Liver (tissue), 9 donors: ENCODE measurements around the gene CARD9. TPM values are rescaled to one million over a fixed set of nuclear protein-coding genes. Genes with fewer than 3 reads are reported as not detected.

Experiments
- DNase-seq: peaks from one replicate; pipeline ENCODE4 v3.0.0-alpha.2; 2017; ENCODE audit warnings: low spot score
- H3K27ac ChIP-seq, 2 donors: one replicate each; pipeline ENCODE4 v1.7.0; 2013; ENCODE audit warnings: inconsistent platforms in 2 of 2, low read length in 2 of 2, control low read depth in 1 of 2, low read depth in 1 of 2, mild to moderate bottlenecking in 1 of 2
- H3K27me3 ChIP-seq, 4 donors: one replicate each; pipeline versions ENCODE4 v1.6.1 to v1.7.0; 2013; ENCODE audit warnings: low read length in 3 of 4, inconsistent platforms in 1 of 4, mild to moderate bottlenecking in 1 of 4, moderate library complexity in 1 of 4; ENCODE audit not compliant: control insufficient read depth in 4 of 4, insufficient read depth in 4 of 4
- H3K36me3 ChIP-seq, 4 donors: one replicate each; pipeline versions ENCODE4 v1.6.1 to v1.7.0; 2013; ENCODE audit warnings: low read length in 3 of 4, mild to moderate bottlenecking in 3 of 4, low read depth in 1 of 4, moderate library complexity in 1 of 4; ENCODE audit not compliant: control insufficient read depth in 4 of 4, insufficient read depth in 3 of 4
- H3K4me1 ChIP-seq, 4 donors: one replicate each; pipeline versions ENCODE4 v1.6.1 to v1.7.0; 2013; ENCODE audit warnings: low read length in 3 of 4, mild to moderate bottlenecking in 3 of 4, moderate library complexity in 1 of 4; ENCODE audit not compliant: control insufficient read depth in 4 of 4, insufficient read depth in 4 of 4
- H3K4me3 ChIP-seq, 3 donors: one replicate each; pipeline versions ENCODE4 v1.6.1 to v1.7.0; 2013; ENCODE audit warnings: low read length in 3 of 3, control low read depth in 1 of 3, low read depth in 1 of 3, mild to moderate bottlenecking in 1 of 3
- H3K9ac ChIP-seq, 2 donors: one replicate each; pipeline ENCODE4 v1.7.0; 2013; ENCODE audit warnings: low read length in 2 of 2, mild to moderate bottlenecking in 2 of 2, moderate library complexity in 2 of 2, control low read depth in 1 of 2, low read depth in 1 of 2
- H3K9me3 ChIP-seq, 4 donors: one replicate each; pipeline versions ENCODE4 v1.6.1 to v1.7.0; 2013; ENCODE audit warnings: low read length in 3 of 4; ENCODE audit not compliant: control insufficient read depth in 4 of 4
- FOXA2 ChIP-seq: IDR thresholded peaks from 2 replicates; pipeline ENCODE4 v1.6.1; 2016; ENCODE audit warnings: antibody characterized with exemption
- GABPA ChIP-seq, 2 donors: IDR thresholded peaks in 1 of 2; conservative IDR thresholded peaks in 1 of 2; 2 replicates each; pipeline ENCODE4 v1.6.1; 2016; ENCODE audit warnings: antibody characterized with exemption in 2 of 2, mild to moderate bottlenecking in 1 of 2, moderate library complexity in 1 of 2
- HNF4A ChIP-seq, 2 donors: conservative IDR thresholded peaks; 2 replicates each; pipeline ENCODE4 v1.6.1; 2016; ENCODE audit warnings: antibody characterized with exemption in 2 of 2, mild to moderate bottlenecking in 2 of 2
- NR2F2 ChIP-seq: IDR thresholded peaks from 2 replicates; pipeline ENCODE4 v1.6.1; 2016; ENCODE audit warnings: antibody characterized with exemption
- RAD21 ChIP-seq, 2 donors: IDR thresholded peaks; 2 replicates each; pipeline ENCODE4 v1.6.1; 2016; ENCODE audit warnings: antibody characterized with exemption in 2 of 2, mild to moderate bottlenecking in 2 of 2
- REST ChIP-seq: IDR thresholded peaks from 2 replicates; pipeline ENCODE4 v1.6.1; 2016; ENCODE audit warnings: antibody characterized with exemption, mild to moderate bottlenecking
- YY1 ChIP-seq: IDR thresholded peaks from 2 replicates; pipeline ENCODE4 v1.6.1; 2016; ENCODE audit warnings: antibody characterized with exemption, mild to moderate bottlenecking
- ZBTB33 ChIP-seq: IDR thresholded peaks from 2 replicates; pipeline ENCODE4 v1.6.1; 2016; ENCODE audit warnings: antibody characterized with exemption
- WGBS: extraction: QIAGEN DNeasy Blood & Tissue Kit; methylation state at CpG from one replicate; pipeline ENCODE4 v1.1.7; 2013; 5-methylcytosine and 5-hydroxymethylcytosine counted together
- polyA plus RNA-seq, 2 donors: library from polyadenylated mRNA; stranded (reverse) in 1 of 2; unstranded in 1 of 2; fragments of 200-250 nt in 1 of 2; fragments of >200 nt in 1 of 2; fragmentation: Nextera tagmentation in 1 of 2; extraction: Ambion mirVana in 1 of 2; gene quantifications; one replicate each; pipeline versions ENCODE4 v1.2.1 to v1.2.3, GENCODE V29; 2013 to 2015
- total RNA-seq, 2 donors: library from RNA; depleted of rRNA; stranded (reverse); fragments of >200 nt; gene quantifications; one replicate each; pipeline ENCODE4 v1.2.3, GENCODE V29; 2014
- TF ChIP-seq, protein P1 (sequence below): IDR thresholded peaks from 2 replicates; pipeline ENCODE4 v1.6.1; 2016; ENCODE audit warnings: antibody characterized with exemption
- TF ChIP-seq, protein P2 (sequence below): fragments of 150-350 bp; IDR thresholded peaks from 2 replicates; pipeline ENCODE4 v1.5.1; 2017; ENCODE audit warnings: improper control_type of control experiment, low read depth, low read length; ENCODE audit not compliant: missing input control
- donor health status: healthy.
- donor health status: healthy.
- donor health status: healthy.
- donor health status: healthy.
- donor health status: healthy.

Gene CARD9
- total and polyA plus RNA-seq, 4 donors = 0.25 to 5.3 (median 2.2) TPM

DNA sequence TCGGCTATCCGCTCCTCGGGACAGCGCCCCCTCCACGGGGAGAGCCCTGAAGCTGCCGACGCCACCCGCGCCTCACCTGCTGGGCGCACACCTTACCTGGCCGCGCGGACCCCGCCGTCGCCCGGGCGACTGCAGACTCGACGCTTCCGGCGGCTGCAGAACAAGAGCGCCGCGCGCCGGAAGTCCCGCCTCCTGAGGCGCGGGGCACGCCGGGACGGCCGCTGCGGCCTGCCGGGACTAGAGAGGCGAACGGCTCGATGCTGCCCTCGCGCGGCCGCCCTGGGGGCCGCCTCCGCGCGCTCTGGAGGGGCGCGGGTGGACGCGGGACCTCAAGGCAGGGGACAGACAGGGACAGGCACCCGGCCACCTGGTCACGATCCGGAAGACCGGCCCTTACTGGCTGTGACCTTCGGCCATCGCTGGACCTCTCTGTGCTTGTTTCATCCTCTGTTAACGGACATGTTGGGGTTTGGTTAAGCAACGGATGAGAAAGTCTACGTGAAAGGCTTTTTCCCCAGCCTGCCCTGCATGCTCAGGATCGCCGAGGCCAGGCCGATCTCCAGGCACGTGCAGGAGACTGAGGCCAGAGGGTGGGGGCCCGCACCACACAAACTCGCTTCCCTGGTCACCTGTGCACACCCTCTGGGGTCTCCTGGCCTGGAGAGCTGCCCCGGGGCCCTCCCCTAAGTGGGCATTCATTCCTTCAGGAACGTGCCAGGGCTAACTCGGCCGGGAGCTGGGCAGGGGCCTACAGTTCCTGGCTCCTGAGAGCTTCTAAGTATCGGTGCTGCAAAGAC, 26.8 kb upstream of the CARD9 start, which contains the start of gene SNAPC4:
Gene SNAPC4, minus strand, starts transcription at position 133 of the 797 bp plus-strand sequence. CDS start 1,742 bp downstream, outside the sequence.
- Histone ChIP-seq H3K36me3 (peaks cover 2 to 29% (median 5%) of the 10 kb centered on the region in 4 donors), H3K27ac (peak within 1 kb of the TSS; percentile 11 to 80), H3K4me3 (peak within 1 kb of the TSS; percentile 68 to 86 (median 80)), H3K27me3 (no peaks in the 10 kb centered on the region), H3K9ac (peak within 1 kb of the TSS; percentile 50 to 56), H3K4me1 (peaks cover 6 to 48% (median 35%) of the 10 kb centered on the region in 4 donors), H3K9me3 (no peaks in the 10 kb centered on the region)
- DNase-seq = peak; percentile 89
- TF ChIP-seq ZBTB33 (no peak), REST (no peak), NR2F2 (no peak), GABPA (IDR thresholded peaks at IDR 0.05 in 1 of 2, conservative IDR thresholded peaks at IDR 0.05 in 1 of 2) (peak; percentile 57 to 90), RAD21 (IDR thresholded peaks at IDR 0.05) (peak; percentile 68 to 80), YY1 (peak; percentile 14), HNF4A (conservative IDR thresholded peaks at IDR 0.05) (no peak)
- TF ChIP-seq, protein P1, sequence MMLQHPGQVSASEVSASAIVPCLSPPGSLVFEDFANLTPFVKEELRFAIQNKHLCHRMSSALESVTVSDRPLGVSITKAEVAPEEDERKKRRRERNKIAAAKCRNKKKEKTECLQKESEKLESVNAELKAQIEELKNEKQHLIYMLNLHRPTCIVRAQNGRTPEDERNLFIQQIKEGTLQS = no peak
- TF ChIP-seq, protein P2, sequence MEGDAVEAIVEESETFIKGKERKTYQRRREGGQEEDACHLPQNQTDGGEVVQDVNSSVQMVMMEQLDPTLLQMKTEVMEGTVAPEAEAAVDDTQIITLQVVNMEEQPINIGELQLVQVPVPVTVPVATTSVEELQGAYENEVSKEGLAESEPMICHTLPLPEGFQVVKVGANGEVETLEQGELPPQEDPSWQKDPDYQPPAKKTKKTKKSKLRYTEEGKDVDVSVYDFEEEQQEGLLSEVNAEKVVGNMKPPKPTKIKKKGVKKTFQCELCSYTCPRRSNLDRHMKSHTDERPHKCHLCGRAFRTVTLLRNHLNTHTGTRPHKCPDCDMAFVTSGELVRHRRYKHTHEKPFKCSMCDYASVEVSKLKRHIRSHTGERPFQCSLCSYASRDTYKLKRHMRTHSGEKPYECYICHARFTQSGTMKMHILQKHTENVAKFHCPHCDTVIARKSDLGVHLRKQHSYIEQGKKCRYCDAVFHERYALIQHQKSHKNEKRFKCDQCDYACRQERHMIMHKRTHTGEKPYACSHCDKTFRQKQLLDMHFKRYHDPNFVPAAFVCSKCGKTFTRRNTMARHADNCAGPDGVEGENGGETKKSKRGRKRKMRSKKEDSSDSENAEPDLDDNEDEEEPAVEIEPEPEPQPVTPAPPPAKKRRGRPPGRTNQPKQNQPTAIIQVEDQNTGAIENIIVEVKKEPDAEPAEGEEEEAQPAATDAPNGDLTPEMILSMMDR = peak; percentile 90
- WGBS = 6% methylated on average over 71 of the region's 71 CpGs

DNA sequence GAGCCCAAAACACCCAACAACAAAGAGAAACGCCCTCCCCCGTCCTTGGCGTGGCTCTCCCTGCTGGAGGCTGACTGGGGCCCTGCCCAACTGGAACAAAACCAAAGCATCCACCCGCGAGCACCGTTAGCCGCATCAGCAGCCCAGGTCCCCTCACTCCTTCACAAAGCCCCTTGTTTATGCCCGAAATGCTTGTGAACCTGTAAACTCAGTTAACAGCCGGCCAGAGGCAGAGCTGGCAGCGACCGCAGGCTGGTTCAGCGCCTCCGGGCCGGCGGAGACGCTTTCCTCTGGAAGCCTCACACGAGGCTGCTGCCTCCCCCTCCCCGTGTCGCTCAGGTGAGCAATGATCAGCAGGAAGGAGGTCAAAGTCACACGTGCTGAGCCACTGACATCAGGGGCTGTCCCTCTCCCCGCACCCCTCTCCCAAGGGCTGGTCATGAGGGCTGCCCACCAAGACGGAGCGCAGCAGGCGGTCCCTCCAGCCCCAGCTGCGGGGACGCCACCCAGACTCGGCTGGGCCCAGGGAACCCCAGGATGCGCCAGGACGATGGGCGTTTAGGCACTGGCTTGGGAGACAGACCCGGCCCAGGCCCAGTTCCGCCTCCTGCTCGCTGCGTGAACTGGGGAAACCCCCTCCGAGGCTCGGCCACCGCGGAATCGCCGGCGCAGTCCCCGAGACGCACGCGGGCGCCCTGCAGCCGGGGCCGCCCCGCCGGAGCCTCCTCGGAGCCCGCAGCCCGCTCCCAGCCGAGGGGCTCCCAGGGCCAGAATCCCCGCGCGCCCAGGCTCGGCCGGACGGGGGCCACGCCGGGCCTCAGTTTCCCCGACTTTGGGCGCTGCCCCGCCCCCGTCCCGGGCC, 25.9 kb upstream of the CARD9 start:
- WGBS = 2% methylated on average over 67 of the region's 67 CpGs
- peak overlapping the region; percentile 11 to 80 for H3K27ac ChIP-seq
- H3K9ac ChIP-seq = peak overlapping the region; percentile 45 to 56
- peak; percentile 18 for TF ChIP-seq YY1
- TF ChIP-seq HNF4A (conservative IDR thresholded peaks at IDR 0.05) = peak in 1 of 2 donors; percentile 39
- no peak for TF ChIP-seq FOXA2
- DNase-seq = peak; percentile 45
- H3K27me3 ChIP-seq = no peaks in the 10 kb centered on the region
- peaks cover 10 to 53% (median 38%) of the 10 kb centered on the region in 4 donors for H3K4me1 ChIP-seq
- H3K4me3 ChIP-seq = peak overlapping the region; percentile 68 to 86 (median 80)
- peaks cover 3 to 29% (median 5%) of the 10 kb centered on the region in 4 donors for H3K36me3 ChIP-seq
- no peaks in the 10 kb centered on the region for H3K9me3 ChIP-seq
